ENCODE data around the gene APOL6. TPM values are rescaled to one million over a fixed set of nuclear protein-coding genes. Genes with fewer than 3 reads are reported as not detected.
"Not testable (repeated sequence)": the region's sequence is repeated elsewhere in the genome, so short reads cannot be mapped to it uniquely, and the experiment has no call there.

Gene APOL6
- total RNA-seq, 1 donor from 2014 or later, result 2.2 TPM

DNA sequence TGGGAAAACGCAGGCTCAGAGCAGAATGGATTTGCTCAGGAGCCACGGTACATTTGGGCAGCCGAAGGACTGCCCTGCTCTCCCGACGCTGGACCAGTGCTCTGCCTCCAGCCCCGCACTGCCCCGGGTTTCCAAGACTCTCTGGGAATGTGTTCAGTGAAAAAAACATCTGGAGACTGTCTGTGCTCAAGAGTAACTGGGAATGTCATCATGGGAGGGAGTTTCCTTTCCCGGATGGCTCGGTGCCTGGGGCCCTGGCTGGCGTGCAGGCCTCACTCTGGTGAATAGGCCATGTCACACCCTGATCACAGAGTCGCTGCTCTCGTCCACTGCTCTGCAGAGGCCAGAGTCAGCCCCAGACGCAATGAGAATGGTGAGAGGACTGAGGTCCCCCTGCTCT lies 9.8 kb upstream of the APOL6 start:
- DNase-seq, result no peak

DNA sequence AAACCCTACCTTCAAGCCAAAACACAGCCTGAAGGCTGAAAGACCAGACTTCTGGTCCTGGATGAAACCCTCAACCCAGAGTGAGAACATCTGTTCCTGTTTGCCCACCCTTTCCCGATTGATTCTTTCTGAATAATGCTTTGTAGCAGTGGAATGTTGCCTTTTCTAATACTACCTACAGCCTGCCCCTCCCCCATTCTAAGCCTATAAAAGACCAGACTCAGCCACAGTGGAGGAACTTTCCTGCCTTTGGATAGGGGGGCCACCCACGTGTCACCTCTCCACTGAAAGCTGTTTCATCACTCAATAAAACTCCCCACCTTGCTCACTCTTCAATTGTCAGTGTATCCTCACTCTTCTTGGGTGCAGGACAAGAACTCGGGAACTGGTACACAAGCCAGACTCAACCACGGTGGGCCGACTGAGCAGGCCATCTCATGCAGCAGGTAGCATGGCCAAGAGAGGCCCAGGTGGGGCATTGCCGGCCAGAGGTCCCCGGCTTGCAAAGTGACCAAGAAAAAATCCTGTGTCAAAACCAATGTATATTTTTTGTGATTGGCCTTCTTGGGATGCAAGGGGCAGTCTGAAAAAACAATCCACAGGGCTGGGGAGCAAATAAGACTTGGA lies 6.6 kb upstream of the APOL6 start:
- no peak for DNase-seq

DNA sequence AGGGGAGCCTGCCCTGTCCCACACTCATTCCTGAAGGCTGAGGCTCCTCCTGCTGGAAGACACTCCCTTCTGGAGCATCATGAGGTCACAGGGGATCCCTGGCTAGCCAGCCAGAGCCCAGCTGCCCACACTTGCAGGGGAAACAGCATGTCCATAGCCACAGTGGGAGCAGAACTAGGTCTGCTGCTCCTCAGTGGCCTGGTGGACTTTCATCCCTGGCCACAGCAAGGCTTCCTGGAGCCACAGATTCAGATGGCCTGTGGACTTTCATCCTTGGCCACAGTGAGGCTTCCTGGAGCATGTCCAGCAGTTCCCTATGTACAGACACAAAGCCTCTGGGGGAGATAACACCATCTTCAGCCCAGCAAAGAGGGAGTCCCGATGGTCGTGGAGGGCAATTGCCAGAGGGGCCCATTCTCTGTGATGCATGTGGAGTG lies 5.9 kb upstream of the APOL6 start:
- no peak for DNase-seq

DNA sequence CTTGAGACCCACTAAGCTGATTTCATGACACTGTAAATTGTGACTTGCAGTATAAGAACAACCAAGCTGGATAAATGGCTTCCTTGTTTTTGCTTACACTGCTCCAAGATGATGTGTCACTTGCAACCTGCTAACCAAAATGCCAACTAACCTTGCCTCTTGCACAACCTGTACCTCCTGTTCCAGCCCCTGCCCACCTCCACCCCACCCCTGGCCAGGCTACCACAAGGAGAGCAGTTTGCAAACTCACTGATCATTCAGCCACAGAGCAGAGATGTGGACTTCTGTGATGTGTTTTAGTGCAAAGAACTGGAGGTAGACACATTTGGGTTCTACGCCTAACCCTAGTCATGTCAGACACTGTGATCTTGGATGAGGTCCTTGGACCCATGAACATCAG lies 4.3 kb upstream of the APOL6 start:
- DNase-seq, result no peak

DNA sequence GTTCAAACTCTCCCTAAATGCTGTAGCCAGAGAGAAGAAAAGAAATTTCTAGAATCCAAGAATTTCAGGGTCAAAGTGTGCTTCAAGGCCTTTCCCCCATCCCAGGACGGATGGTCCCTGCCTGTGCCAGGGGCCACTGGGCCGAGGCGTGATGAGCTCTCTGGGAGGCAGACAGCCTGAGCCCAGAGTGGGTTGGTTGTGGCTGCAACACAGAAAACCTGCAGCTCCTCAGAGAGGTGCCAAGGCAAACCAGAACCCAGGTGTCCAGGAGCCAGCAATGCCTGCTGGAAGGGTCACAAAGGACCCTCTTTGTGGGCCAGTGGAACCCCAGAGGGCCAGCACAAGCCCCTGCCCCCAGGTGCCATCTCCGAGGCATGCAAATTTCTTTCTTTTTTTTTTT lies 2.6 kb upstream of the APOL6 start:
- DNase-seq, result no peak

DNA sequence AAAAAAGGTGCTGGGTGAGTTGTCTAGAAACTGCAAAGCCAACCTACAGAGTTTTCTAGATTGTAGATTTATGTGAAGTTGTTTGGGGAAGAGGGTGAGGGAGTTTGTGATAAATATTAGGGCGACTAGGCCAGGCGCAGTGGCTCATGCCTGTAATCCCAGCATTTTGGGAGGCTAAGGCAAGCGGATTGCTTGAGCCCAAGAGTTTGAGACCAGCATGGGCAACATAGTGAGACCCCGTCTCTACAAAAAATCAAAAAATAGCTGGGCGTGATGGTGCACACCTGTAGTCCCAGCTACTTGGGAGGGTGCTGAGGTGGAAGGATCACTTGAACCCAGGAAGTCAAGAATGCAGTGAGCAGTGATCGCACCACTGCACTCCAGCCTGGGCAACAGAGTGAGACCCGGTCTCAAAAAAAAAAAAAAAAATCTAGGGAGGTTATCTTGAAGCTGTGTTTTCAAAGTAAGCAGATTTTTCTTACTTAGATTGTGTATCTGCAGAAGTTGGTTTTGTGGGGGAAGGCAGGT lies 844 bp downstream of the APOL6 start:
- DNase-seq, result no peak

DNA sequence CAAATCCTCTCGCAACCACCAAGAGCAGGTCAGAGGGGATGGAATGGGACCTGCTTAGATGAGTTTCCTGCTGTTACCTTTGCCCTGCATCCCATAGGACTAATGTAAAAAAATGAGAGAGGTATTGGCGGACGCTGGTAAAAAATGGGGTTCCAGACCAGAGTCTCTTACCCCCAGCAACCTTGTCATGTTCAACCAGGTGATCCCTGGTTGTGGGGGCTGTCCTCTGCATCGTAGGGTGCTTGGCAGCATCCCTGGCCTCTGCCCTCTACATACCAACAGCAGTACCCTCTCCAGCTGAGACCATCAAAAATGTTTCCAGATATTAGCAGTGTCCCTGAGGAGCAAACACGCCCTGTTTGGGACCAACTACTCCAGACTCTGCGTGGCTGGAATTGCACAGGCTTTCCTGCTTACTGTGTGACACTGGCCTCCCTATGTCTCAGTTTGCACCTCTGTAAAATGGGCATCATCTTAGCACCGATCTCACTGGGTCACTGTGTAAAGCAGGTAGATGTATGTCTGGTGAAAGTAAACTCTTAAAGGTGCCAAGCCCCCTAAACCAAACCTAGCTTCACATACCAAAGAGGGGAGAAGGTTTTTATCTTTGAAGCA lies 1.5 kb downstream of the APOL6 start:
- no peak for DNase-seq

DNA sequence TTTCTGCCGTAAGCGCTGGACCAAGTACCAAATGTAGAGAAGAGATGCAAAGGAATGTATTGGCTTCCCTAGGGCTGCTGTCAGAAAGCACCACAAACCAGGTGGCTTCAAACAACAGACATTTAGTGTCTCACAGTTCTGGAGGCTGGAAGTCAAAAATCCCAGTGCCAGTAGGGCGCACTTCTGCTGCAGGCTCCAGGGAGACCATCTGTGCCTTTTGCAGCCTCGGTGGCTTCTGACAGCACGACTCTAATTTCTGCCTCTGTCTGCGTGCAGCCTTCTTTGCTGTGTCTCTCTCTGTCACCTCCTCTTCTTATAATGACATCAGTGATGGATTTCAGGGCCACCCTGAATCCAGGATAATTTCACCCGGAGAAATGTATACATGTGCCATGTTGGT lies 2.8 kb downstream of the APOL6 start:
- no peak for DNase-seq

DNA sequence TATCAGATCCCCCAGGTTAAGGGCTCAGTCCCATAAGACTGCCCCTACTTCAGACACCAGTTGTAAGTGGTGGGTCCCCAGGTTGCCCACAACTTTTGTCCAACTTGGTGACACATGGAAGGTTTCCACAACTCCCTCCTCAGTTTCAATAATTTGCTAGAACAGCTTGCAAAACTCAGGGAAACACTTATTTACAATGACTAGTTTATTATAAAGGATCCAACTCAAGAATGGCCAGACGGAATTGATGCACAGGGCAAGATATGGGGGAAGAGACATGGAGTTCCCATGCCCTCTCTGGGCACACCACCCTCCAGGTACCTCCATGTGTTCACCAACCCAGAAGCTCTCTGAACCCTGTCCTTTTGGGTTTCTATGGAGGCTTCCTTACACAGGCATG lies 5.6 kb downstream of the APOL6 start:
- no peak for DNase-seq

DNA sequence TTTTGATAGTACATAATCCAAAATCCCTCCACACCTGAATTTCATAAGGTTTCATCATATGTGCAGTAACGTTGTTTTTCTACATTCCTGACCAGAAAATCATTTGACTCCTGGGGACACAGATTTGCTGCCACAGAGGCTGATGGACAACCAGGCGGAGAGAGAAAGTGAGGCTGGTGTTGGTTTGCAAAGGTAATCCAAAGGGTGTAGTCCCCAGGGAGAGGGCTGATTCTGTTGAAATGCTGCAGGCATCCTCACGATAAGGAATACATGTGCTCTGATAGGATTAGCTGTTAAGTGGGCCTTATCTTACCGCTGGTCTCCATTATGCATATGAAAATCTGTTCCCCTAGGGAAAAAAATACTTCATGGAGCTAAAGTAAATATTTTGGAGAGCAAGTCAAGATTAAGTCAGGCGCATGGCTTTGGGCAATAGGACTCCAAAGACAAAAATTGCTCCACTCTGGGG lies 8.1 kb downstream of the APOL6 start:
- DNase-seq, result no peak

DNA sequence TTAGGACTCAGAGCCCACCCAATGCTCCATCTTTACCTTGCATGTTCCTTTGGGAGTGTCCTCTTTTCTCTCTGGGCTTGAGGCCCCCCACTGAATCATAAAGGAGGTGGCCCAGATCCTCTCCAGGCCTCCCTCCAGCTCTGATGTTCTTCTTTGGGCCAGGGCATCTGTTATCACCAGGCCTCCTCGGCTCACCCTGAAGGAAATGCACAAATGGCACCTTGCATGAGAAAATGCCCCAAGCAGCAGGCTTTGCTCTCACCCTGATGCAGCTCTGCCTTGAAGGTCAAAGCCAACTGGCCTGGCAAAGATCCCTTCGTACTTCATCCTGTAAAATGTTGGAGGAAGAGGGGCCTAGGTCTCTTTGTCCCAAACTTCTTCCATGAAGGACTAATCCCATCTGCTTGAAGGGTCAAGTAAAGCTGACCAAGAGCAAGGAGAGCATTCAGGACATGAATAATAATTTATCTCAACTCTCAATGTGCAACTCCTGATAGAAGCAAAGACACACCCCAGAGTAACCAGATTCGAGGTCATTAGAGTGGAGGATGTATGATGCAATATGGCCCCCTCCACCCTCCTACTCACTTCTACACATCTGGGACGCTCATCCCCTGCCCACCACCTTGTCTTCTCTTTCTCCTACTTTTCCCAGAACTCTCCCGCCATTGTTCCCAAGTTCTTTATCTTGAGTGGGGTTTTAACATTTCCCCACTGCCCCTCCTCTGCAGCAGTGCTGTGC lies 9.5 kb downstream of the APOL6 start:
- no peak for DNase-seq

DNA sequence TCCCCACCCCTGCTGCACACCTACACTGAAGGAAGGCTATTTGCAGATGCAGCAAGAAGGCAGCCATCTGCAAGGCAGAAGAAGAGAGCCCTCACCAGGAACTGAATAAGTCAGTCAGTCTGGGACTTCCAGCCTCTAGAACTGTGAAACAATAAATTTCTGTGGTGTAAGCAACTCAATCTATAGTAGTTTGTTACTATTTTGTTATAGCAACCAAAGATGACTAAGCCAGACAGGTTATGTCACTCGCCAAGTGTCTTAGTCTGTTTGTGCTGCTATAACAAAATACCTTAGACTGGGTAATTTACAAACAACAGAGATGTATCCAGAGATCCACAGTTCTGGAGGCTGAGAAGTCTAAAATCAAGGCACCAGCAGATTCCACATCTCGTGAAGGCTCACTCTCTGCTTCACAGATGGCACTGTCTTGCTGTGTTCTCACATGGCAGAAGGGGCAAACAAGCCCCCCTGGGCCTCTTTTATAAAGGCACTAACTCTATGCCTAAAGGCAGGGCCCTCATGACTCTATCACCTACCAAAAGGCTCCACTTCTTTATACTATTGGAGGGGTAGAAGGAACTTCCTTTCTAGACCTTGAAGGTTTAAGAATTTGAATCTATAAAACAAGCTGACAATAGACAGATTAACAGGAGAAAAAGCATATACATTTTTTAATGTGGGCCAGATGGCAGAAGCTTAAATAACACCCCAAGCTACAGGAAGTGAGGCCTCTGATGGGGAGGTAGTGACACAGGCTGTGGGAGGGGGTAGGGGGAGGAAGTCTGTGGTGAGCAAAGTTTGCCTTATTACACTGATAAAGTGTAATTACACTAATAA lies 12.3 kb downstream of the APOL6 start:
- no peak for DNase-seq

DNA sequence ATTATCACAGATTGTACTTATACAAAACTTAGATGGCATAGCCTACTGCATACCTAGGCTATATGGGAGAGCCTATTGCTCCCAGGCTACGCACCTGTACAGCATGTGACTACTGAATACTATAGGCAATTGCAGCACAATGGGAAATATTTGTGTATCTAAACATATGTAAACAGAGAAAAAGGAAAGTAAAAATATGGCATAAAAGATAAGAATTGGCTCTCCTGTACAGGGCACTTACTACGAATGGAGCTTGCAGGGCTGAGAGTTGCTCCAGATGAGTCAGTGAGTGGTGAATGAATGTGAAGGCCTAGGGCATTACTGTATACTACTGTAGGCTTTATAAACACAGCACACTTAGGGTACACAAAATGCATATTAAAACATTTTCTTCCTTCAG lies 13.2 kb downstream of the APOL6 start:
- no peak for DNase-seq

DNA sequence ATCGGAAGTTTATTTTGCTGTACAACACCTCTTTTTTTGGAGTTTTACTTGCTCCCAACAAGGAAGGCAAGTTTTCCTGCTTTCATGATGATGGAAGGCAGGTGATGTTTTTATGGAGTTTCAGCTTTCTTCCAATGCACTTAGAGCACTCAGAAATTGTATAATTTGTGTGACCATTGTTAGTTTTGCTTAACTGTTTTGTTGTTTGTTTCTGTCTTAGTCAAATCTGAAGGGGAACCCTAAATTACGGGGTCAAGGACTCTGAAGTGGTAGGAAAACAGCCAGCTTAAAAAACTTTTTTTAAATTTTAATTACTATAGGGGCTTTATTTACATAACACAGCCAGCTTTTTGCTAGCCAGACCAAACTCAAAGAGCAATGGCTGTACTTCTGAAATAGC lies 14.7 kb downstream of the APOL6 start:
- DNase-seq, result no peak

DNA sequence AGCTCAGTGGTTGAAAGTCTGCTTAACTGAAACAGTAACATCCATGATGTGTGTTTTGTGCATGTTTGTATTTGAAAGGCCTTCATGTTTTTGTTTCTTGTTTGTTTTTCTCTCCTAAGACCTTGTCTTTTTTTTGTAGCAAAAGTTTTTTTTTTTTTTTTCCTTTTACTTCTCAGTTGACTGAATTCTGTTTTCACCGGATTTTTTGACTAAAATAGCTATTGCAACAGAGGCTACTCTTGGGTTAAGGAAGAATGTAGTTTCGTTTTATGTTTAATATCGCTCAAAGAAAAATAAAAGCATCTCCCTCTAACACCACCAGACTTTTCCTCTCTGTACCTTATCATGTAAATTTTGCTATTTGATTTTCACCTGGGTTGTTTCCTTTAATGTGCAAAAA lies 15.1 kb downstream of the APOL6 start:
- no peak for DNase-seq

DNA sequence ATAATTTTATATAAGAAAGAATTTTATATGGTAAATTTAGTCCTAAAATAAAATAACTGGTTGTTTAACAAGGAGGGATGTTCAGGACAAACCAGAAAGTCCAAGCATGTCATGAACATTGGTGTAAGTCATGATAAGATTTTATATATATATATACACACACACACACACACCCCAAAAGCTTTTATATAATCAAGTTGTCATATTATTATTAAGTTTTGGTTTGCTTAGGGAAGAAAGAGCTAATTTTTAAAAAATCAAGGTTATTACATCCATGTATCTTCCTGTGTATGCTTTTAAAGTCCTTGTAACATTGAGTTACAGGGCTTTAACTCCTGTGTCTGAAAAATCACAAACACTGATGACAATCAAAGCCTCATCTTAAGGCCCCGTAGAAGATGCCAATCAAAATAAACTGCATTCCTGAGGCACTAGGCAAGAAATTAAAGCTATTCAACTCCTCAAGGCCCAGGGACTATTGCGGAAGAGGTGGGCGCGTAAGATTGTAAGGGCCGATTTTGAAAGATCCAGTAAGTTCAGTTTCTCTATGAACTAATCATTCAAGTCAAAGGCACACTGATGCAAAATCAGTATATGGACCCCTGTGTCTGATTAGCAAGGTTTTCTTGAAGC lies 16.8 kb downstream of the APOL6 start:
- DNase-seq, result no peak

DNA sequence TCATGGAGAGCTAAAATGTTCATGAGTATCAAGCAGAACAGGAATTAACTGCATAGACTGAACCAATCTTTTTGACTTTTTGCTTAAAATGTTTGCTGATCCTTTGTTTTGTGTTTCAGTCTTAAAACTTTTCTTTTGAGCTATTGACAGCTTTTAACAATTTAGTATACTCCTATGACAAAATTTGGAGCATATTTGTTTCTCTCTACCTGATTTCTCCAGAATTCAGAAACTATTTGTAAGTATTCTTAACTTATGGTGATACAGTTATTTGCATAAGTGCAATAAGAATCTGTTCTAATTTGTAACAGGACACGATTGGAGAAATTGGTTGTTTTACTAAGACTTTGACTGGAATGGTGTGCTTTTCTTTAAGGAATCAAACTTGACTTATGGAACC lies 18.5 kb downstream of the APOL6 start:
- not testable (repeated sequence) for DNase-seq

DNA sequence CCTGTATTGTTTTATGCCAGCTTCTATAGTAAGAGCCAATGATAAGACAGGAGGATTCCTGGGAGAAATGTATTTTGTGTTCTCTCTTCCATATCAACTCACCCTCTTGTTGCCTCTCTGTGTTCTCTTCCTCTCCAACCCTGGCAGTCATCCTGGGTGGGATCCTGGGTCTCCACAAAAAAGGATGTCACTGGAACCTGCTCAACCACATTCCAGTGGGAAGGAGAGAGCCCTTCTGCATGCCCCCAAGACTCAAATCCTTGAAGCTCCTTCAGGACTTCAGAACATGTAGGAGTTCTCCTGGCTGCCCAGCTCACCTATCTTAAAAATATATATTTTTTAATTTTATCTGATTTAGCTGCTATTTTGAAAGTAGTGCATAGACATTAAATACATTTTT lies 26.1 kb downstream of the APOL6 start:
- no peak for DNase-seq

DNA sequence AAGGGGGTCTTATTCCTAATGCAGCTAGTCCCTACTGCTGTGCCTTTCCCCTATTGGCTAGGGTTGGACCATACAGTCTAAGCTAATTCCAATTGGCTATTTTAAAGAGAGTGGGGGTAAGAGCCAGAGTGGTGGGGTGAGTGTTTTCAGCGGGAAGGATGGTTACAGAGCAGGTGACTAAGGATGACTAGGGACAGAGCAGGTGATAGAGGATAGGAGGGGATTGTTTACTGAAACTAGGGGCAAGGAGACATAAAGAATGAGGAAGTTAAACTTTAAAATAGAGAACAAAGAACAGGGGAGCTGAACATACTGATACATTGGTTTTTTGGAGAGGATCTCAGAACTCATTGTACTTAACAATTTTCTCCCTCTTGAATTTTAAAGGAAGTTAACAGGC lies 27.8 kb downstream of the APOL6 start:
- DNase-seq, result not testable (repeated sequence)

DNA sequence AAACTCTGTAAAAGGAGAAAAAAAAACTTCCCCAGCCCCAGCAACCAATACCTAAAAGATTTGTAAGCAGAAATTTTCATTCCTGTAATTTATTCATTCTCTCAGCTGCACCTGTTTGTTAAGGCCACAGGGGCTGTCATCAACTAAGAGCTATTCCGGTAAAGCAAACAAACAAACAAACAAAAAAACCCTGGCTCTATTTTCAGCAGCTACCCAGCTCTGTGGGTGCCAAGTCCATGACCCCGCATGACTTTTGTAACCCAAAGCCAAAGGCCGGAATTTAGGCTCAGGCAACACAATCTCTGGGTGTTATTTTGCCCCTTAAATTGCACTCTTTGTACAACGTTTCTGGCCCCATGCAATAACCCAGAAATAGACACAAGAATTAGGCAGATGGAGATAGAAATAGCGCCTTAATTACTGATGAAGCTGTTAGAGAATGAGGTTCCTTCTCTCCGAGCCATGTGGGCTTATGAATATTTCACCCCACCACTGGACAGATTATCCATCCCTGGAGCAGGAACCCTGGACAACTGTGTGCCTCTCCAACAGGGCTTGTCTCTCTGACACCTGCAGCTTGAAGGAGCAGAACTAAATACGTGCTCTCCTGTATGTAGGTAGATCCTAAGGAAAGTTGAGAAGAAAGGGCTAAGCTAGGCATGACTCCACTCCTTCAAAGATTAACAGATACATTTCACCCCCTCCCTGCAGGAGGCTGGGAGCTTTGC lies 29.4 kb downstream of the APOL6 start:
- DNase-seq, result no peak

DNA sequence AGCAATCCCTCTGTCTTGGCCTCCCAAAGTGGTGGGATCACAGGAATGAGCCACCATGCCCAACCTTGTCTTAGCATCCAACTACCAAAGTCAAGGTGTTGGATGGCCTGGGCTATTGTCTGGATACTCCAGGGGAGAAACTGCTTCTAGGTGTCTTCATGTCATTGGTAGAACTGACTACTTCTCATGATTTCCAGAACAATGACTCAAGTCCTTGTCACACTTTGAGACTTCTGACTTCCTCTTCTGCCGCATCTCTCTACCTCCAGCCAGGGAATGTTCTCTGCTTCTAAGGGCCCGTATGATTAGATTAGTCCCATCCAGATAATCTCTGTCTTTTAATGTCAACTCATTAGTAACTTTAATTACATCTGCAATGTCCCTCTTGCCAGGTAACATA lies 30.6 kb downstream of the APOL6 start:
- DNase-seq, result no peak

Data from occipital lobe (tissue), 2 donors.